ENCODE data around the gene PCDHA5.

GRCh38 chr5:140869555-140869886 is 48.1 kb downstream of the PCDHA5 start:
- TF ChIP-seq POLR2AphosphoS5 (IDR thresholded peaks at IDR 0.05; ENCODE audit: low read depth, low read length) (no peak), POLR2A (IDR thresholded peaks at IDR 0.05; ENCODE audit: low read depth, low read length) (no peak), TAF1 (IDR thresholded peaks at IDR 0.05; ENCODE audit: borderline replicate concordance, low read depth, low read length) (no peak)

All from GM12892 (cell line).